A673 (cell line): ENCODE data around the gene ACADSB. TPM values are rescaled to one million over a fixed set of nuclear protein-coding genes. Genes with fewer than 3 reads are reported as not detected.

Experiments used
- BruUV-seq: library from RNA; stranded (reverse); fragments of 400-500 nt; replicated peaks from 2 replicates; lab custom pipeline; 2021; lab: Mats Ljungman, UMichigan
- CTCF ChIA-PET: fragments of 300-600 bp; sonication (Branson Sonifier 250); formaldehyde crosslinking; loops from one replicate; lab custom pipeline; 2022; ENCODE audit warnings: antibody characterized with exemption; lab: Charles Lee
- POLR2A ChIA-PET: fragments of 300-600 bp; sonication (Branson Sonifier 250); formaldehyde crosslinking; loops from one replicate; lab custom pipeline; 2022; ENCODE audit warnings: antibody characterized with exemption; ENCODE audit not compliant: low non-redundant PET; lab: Charles Lee
- DNase-seq: peaks from one replicate; pipeline ENCODE4 v3.0.0-alpha.2; 2015; ENCODE audit warnings: low spot score
- H3K27ac ChIP-seq: fragments of 200-600 bp; sonication (generic); 2 replicates; pipeline ENCODE4 v1.5.1; 2016; ENCODE audit warnings: mixed run types, low read depth, mild to moderate bottlenecking, mixed read lengths, antibody characterized with exemption, low read length; ENCODE audit not compliant: poor library complexity, severe bottlenecking
- H3K27me3 ChIP-seq: fragments of 200-600 bp; sonication (generic); replicated peaks from 2 replicates; pipeline ENCODE4 v1.6.1; 2017; ENCODE audit warnings: mixed run types, low read depth, mild to moderate bottlenecking, mixed read lengths, antibody characterized with exemption, low read length; ENCODE audit not compliant: insufficient read depth, poor library complexity
- H3K36me3 ChIP-seq: fragments of 200-600 bp; sonication (generic); 2 replicates; pipeline ENCODE4 v1.6.1; 2016; ENCODE audit warnings: mixed run types, mild to moderate bottlenecking, mixed read lengths, antibody characterized with exemption, low read length; ENCODE audit not compliant: insufficient read depth, poor library complexity, severe bottlenecking
- H3K4me1 ChIP-seq: fragments of 200-600 bp; sonication (generic); 2 replicates; pipeline ENCODE4 v1.6.1; 2017; ENCODE audit warnings: mixed run types, mild to moderate bottlenecking, mixed read lengths, antibody characterized with exemption, low read length; ENCODE audit not compliant: insufficient read depth, poor library complexity, severe bottlenecking
- H3K4me3 ChIP-seq: fragments of 200-600 bp; sonication (generic); 2 replicates; pipeline ENCODE4 v1.5.1; 2016; ENCODE audit warnings: low read depth, mixed run types, mild to moderate bottlenecking, mixed read lengths, low read length; ENCODE audit not compliant: poor library complexity, severe bottlenecking
- H3K9me3 ChIP-seq: fragments of 200-600 bp; sonication (generic); 2 replicates; pipeline ENCODE4 v1.6.1; 2016; ENCODE audit warnings: mixed run types, low read depth, mild to moderate bottlenecking, mixed read lengths, antibody characterized with exemption, low read length; ENCODE audit not compliant: poor library complexity, severe bottlenecking
- CTCF ChIP-seq: fragments of 300-800, 200-600 bp; sonication (generic); conservative IDR thresholded peaks from 2 replicates; pipeline ENCODE4 v1.5.1; 2017; ENCODE audit warnings: low read depth, mild to moderate bottlenecking, antibody characterized with exemption, low read length, moderate library complexity, mixed read lengths
- EZH2 ChIP-seq: fragments of 200-600 bp; sonication (generic); IDR thresholded peaks from 2 replicates; pipeline ENCODE4 v1.6.1; 2017; ENCODE audit warnings: borderline replicate concordance, low read depth, mild to moderate bottlenecking, mixed read lengths, antibody characterized with exemption, low read length; ENCODE audit not compliant: poor library complexity, severe bottlenecking
- intact Hi-C: fragments of 100-400 bp; cut with micrococcal nuclease; formaldehyde crosslinking; loops from one replicate; pipeline ENCODE4 v1.10.0; 2022; ENCODE audit not compliant: unreplicated experiment
- total RNA-seq: library from RNA; stranded (reverse); gene quantifications from 2 replicates; pipeline ENCODE4 v1.2.3, GENCODE V29; 2021

The ACADSB gene
- total RNA-seq, 1 experiment from 2014 or later = 20.4 TPM

DNA sequence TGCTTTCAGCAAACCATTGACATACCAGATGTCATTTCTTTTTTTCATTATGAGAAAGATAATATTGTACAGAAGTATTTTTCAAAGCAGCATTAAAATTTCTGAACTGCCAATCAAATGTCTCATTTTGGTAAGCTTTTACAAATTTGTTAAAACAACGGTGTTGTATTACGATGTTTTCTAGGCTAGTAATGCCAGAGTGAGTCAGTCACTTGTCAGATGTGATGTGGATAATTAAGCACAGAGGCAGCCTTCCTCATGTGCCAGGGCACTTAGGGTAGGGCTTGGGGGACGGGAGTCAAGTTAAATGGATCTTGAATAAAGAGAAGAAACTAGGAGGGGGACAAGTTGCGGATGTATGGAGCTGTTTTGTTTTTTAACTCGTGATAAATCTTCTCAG is 18.5 kb upstream of the ACADSB start:
- Histone ChIP-seq H3K36me3 (peaks cover 5% of the 10 kb centered on the region), H3K4me1 (no peaks in the 10 kb centered on the region), H3K27me3 (no peaks in the 10 kb centered on the region), H3K27ac (no peak overlapping the region), H3K9me3 (no peaks in the 10 kb centered on the region), H3K4me3 (no peak overlapping the region)
- DNase-seq = peak; percentile 6
- CTCF ChIA-PET = interaction anchor here (0.6 kb wide), 1 partner anchor 672 kb away, joined by 3 read pairs; no protein-coding TSS in a partner anchor
- TF ChIP-seq EZH2 = no peak
- intact Hi-C loops = no loop called here
- POLR2A ChIA-PET = no interaction called here
- BruUV-seq = no TSS peak

- Histone ChIP-seq H3K9me3 (no peaks in the 10 kb centered on the region), H3K4me1 (no peaks in the 10 kb centered on the region), H3K27me3 (no peaks in the 10 kb centered on the region), H3K36me3 (peaks cover 5% of the 10 kb centered on the region), H3K27ac (no peak overlapping the region), H3K4me3 (no peak overlapping the region)
- no peak for DNase-seq
- CTCF ChIA-PET = no interaction called here
- TF ChIP-seq EZH2 = no peak
- no peak for TF ChIP-seq CTCF
- BruUV-seq = no TSS peak
- intact Hi-C loops = no loop called here
- POLR2A ChIA-PET = no interaction called here
Measured at GRCh38 chr10:122992031-122992585, 16.7 kb upstream of the ACADSB start.

- no TSS peak for BruUV-seq
- H3K27me3 ChIP-seq = no peaks in the 10 kb centered on the region
- peaks cover 15% of the 10 kb centered on the region for H3K36me3 ChIP-seq
- ChIA-PET CTCF (no interaction called here), POLR2A (no interaction called here)
- intact Hi-C loops = no loop called here
- H3K4me3 ChIP-seq = no peak overlapping the region
- no peak for TF ChIP-seq EZH2
- TF ChIP-seq CTCF = no peak
- H3K4me1 ChIP-seq = no peaks in the 10 kb centered on the region
- DNase-seq = no peak
- H3K27ac ChIP-seq = no peak overlapping the region
- H3K9me3 ChIP-seq = no peaks in the 10 kb centered on the region
Measured at GRCh38 chr10:122993797-122994336, 14.9 kb upstream of the ACADSB start.

DNA sequence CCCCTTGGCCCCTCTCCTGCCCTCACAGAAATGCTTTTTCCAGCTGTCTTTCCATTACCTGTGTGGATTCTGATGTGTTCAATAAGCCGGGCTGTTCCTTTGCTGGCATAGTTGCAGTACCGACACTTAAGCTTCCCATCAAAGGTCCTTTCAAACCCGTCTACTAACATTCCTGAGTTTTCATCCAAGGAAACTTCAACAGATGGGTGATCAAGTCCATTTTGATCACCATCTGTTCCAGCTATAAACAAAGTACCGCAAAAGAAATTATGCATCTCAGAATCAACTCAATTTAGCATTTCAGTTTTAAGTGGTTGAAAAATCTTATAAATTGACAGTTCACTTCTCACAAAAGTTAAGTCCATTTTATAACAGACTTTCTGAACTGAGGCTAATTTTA is 12.9 kb upstream of the ACADSB start:
- DNase-seq = no peak
- TF ChIP-seq CTCF (no peak), EZH2 (no peak)
- Histone ChIP-seq H3K27ac (no peak overlapping the region), H3K27me3 (no peaks in the 10 kb centered on the region), H3K4me1 (no peaks in the 10 kb centered on the region), H3K9me3 (no peaks in the 10 kb centered on the region), H3K36me3 (peaks cover 15% of the 10 kb centered on the region), H3K4me3 (no peak overlapping the region)
- BruUV-seq = no TSS peak
- CTCF ChIA-PET = no interaction called here
- POLR2A ChIA-PET = no interaction called here
- intact Hi-C loops = no loop called here
